SK-N-SH (cell line): ENCODE data around the gene ARF1.

Source experiments
- FOSL2 ChIP-seq: IDR thresholded peaks from 2 replicates; pipeline ENCODE4 v1.4.0; 2012; ENCODE audit warnings: low read depth, mild to moderate bottlenecking, moderate library complexity, borderline replicate concordance
- MAX ChIP-seq: IDR thresholded peaks from 2 replicates; pipeline ENCODE4 v1.4.0; 2012; ENCODE audit warnings: low read depth
- SMC3 ChIP-seq: IDR thresholded peaks from 2 replicates; pipeline ENCODE4 v1.6.1; 2012; ENCODE audit warnings: low read depth, low read length, improper control_type of control experiment
- TEAD4 ChIP-seq: IDR thresholded peaks from 2 replicates; pipeline ENCODE4 v1.4.0; 2012; ENCODE audit warnings: mild to moderate bottlenecking, borderline replicate concordance; ENCODE audit not compliant: insufficient read depth

- no peak for TF ChIP-seq TEAD4
- no peak for TF ChIP-seq SMC3
- no peak for TF ChIP-seq FOSL2
- TF ChIP-seq MAX: no peak
These were observed 49.3 kb downstream of the ARF1 start for GRCh38 chr1:228131766-228132165.
